HepG2 (cell line): ENCODE measurements around the gene KRTCAP2. TPM values are rescaled to one million over a fixed set of nuclear protein-coding genes. Genes with fewer than 3 reads are reported as not detected.

Experiments
- ATAC-seq: fragments of 200-7000 bp; cut with Tn5 transposase; 3 replicates; pipeline ENCODE4 v1.9.1; 2020; ENCODE audit warnings: mild to moderate bottlenecking, moderate library complexity
- BruUV-seq: library from RNA; stranded (reverse); fragments of 400-500 nt; replicated peaks from 2 replicates; lab custom pipeline; 2021; lab: Mats Ljungman, UMichigan
- CTCF ChIA-PET: fragments of 300-600 bp; formaldehyde crosslinking; extraction: SDS; loops from one replicate; lab custom pipeline; 2021; ENCODE audit warnings: low total read pairs, inconsistent platforms, low intra/inter-chr PET ratio; lab: Yijun Ruan, JAX
- POLR2A ChIA-PET: fragments of 350-600 bp; sonication (Branson Sonifier 250); formaldehyde crosslinking; loops from one replicate; lab custom pipeline; 2020; ENCODE audit warnings: antibody characterized with exemption, inconsistent platforms; lab: Yijun Ruan, JAX
- DNase-seq: peaks from one replicate; pipeline ENCODE4 v3.0.0-alpha.2; 2015; ENCODE audit warnings: low spot score
- FAIRE-seq: peaks from 3 replicates; lab custom pipeline; 2011; peaks lifted over from hg19 to GRCh38; lab: Jason Lieb, UNC
- H2AFZ ChIP-seq: one replicate; pipeline ENCODE4 v1.6.1; 2011; ENCODE audit warnings: low read length, inconsistent platforms
- H3K27ac ChIP-seq: fragments of 300-600 bp; 3 replicates; pipeline ENCODE4 v1.8.0; 2011; ENCODE audit warnings: mixed run types, mild to moderate bottlenecking, mixed read lengths, low read length, inconsistent platforms; ENCODE audit not compliant: insufficient read depth; ENCODE audit errors: extremely low read length
- H3K27me3 ChIP-seq, 2 experiments: fragments of 200-600 bp in 1 of 2; 2 replicates in 1 of 2; 3 replicates in 1 of 2; pipeline versions ENCODE4 v1.6.0 to v1.8.0; 2011; ENCODE audit warnings: low read length in 2 of 2, mild to moderate bottlenecking in 2 of 2, moderate library complexity in 2 of 2, inconsistent platforms in 1 of 2; ENCODE audit not compliant: insufficient read depth in 2 of 2, control insufficient read depth in 1 of 2
- H3K36me3 ChIP-seq, 2 experiments: fragments of 200-600 bp in 1 of 2; replicated peaks in 1 of 2; 2 replicates in 1 of 2; 3 replicates in 1 of 2; pipeline versions ENCODE4 v1.5.1 to v1.8.0; 2011; ENCODE audit warnings: low read length in 2 of 2, inconsistent platforms in 1 of 2; ENCODE audit not compliant: insufficient read depth in 2 of 2, control insufficient read depth in 1 of 2
- H3K4me1 ChIP-seq: 2 replicates; pipeline ENCODE4 v1.5.1; 2012; ENCODE audit warnings: low read length, inconsistent platforms; ENCODE audit not compliant: insufficient read depth
- H3K4me2 ChIP-seq: 2 replicates; pipeline ENCODE4 v1.6.0; 2011; ENCODE audit warnings: low read depth, low read length, inconsistent platforms
- H3K4me3 ChIP-seq, 3 experiments: fragments of 200-600 bp in 1 of 3; sonication (generic), shearing (Covaris generic) in 1 of 3; replicated peaks in 1 of 3; 2 replicates each; pipeline ENCODE4 v1.5.1; 2011 to 2016; ENCODE audit warnings: low read length in 3 of 3, inconsistent platforms in 2 of 3, low read depth in 2 of 3, mild to moderate bottlenecking in 2 of 3, control low read depth in 1 of 3, mixed read lengths in 1 of 3; ENCODE audit not compliant: insufficient read depth in 1 of 3
- H3K79me2 ChIP-seq: one replicate; pipeline ENCODE4 v1.6.1; 2011; ENCODE audit warnings: low read length, inconsistent platforms; ENCODE audit not compliant: insufficient read depth
- H3K9ac ChIP-seq: 2 replicates; pipeline ENCODE4 v1.6.0; 2011; ENCODE audit warnings: mild to moderate bottlenecking, low read depth, low read length, inconsistent platforms; ENCODE audit not compliant: insufficient read depth
- H3K9me3 ChIP-seq: 2 replicates; pipeline ENCODE4 v1.5.1; 2012; ENCODE audit warnings: mild to moderate bottlenecking, low read length
- H4K20me1 ChIP-seq: 2 replicates; pipeline ENCODE4 v1.6.0; 2011; ENCODE audit warnings: inconsistent platforms, mild to moderate bottlenecking, low read length, moderate library complexity; ENCODE audit not compliant: insufficient read depth
- ATF7-NPFF ChIP-seq: sonication (generic); formaldehyde crosslinking; IDR thresholded peaks from 2 replicates; pipeline ENCODE4 v1.8.1; 2023; ENCODE audit warnings: mild to moderate bottlenecking, low read depth, missing genetic modification reagents, moderate library complexity
- BCL6 ChIP-seq: IDR thresholded peaks from 2 replicates; pipeline ENCODE4 v1.6.1; 2016; ENCODE audit warnings: missing genetic modification reagents, missing compliant biosample characterization
- FOXA3 ChIP-seq: IDR thresholded peaks from 2 replicates; pipeline ENCODE4 v1.6.1; 2016; ENCODE audit warnings: missing genetic modification reagents, missing compliant biosample characterization
- MTA3 ChIP-seq: sonication (generic); formaldehyde crosslinking; IDR thresholded peaks from 2 replicates; pipeline ENCODE4 v1.4.0; 2020; ENCODE audit warnings: missing genetic modification reagents
- ONECUT2 ChIP-seq: sonication (generic); formaldehyde crosslinking; IDR thresholded peaks from 2 replicates; pipeline ENCODE4 v1.4.0; 2020; ENCODE audit warnings: missing genetic modification reagents
- RBM22 ChIP-seq: fragments of 200-400 bp; formaldehyde crosslinking; optimal IDR thresholded peaks from 2 replicates; pipeline ENCODE3; 2017; ENCODE audit warnings: mild to moderate bottlenecking, low read length, moderate library complexity
- RCOR2 ChIP-seq: IDR thresholded peaks from 2 replicates; pipeline ENCODE4 v1.6.1; 2016; ENCODE audit warnings: missing biosample characterization, missing genetic modification reagents
- TERF1 ChIP-seq: sonication (generic); formaldehyde crosslinking; IDR thresholded peaks from 2 replicates; pipeline ENCODE4 v1.8.0; 2022; ENCODE audit warnings: mild to moderate bottlenecking, missing genetic modification reagents, moderate library complexity
- ZFX ChIP-seq: sonication (generic); formaldehyde crosslinking; IDR thresholded peaks from 2 replicates; pipeline ENCODE4 v1.4.0; 2020; ENCODE audit warnings: mild to moderate bottlenecking, low read depth, missing genetic modification reagents, moderate library complexity
- ZNF121 ChIP-seq: sonication (generic); formaldehyde crosslinking; IDR thresholded peaks from 2 replicates; pipeline ENCODE4 v1.5.0; 2020; ENCODE audit warnings: mild to moderate bottlenecking, missing genetic modification reagents
- ZNF660 ChIP-seq: sonication (generic); formaldehyde crosslinking; IDR thresholded peaks from 2 replicates; pipeline ENCODE4 v1.5.1; 2020; ENCODE audit warnings: mild to moderate bottlenecking, low read depth, missing genetic modification reagents, borderline replicate concordance
- ZNF75D ChIP-seq: sonication (generic); formaldehyde crosslinking; IDR thresholded peaks from 2 replicates; pipeline ENCODE4 v1.8.1; 2023; ENCODE audit warnings: missing genetic modification reagents, mild to moderate bottlenecking, borderline replicate concordance
- WGBS: methylation state at CpG from one replicate; pipeline ENCODE4 v1.1.6; 2017; ENCODE audit warnings: low lambda C conversion rate; 5-methylcytosine and 5-hydroxymethylcytosine counted together
- in situ Hi-C: cut with HindIII; loops from 2 replicates; pipeline ENCODE4 v1.10.0; 2017; ENCODE audit warnings: low pct_unique_long_range_greater_than_20kb; ENCODE audit not compliant: extremely low pct_ligation_motif_present
- intact Hi-C: fragments of 100-400 bp; cut with micrococcal nuclease; formaldehyde crosslinking; loops from one replicate; pipeline ENCODE4 v1.10.0; 2022; ENCODE audit not compliant: unreplicated experiment
- polyA plus RNA-seq, 8 experiments: library from polyadenylated mRNA; depleted of rRNA in 3 of 8; stranded (reverse) in 7 of 8; unstranded in 1 of 8; fragments of >200 nt; fragmentation: Illumina TruSeq in 4 of 8; extraction: Trizol in 4 of 8; gene quantifications; 2 replicates each; pipeline versions ENCODE4 v1.2.1 to v1.2.3, GENCODE V29; 2011 to 2016; ENCODE audit warnings: low read depth in 4 of 8, missing spikeins in 1 of 8, mixed read lengths in 1 of 8; ENCODE audit not compliant: insufficient read depth in 1 of 8
- total RNA-seq, 5 experiments: library from RNA; depleted of rRNA; stranded (reverse); fragments of >200 nt; fragmentation: Illumina TruSeq; extraction: Trizol; gene quantifications; 2 replicates each; pipeline ENCODE4 v1.2.3, GENCODE V29; 2016; ENCODE audit warnings: low read depth in 1 of 5

Gene KRTCAP2
- total and polyA plus RNA-seq, 2 of the 13 experiments (the other 11 are each of a cell fraction or from before 2014, with no cell fraction given), result 77.3 to 79.4 TPM

- CTCF ChIA-PET, result no interaction called here
These were observed 24.9 kb upstream of the KRTCAP2 start for GRCh38 chr1:155197901-155198546.

More at GRCh38 chr1:155197901-155198546, 24.9 kb upstream of the KRTCAP2 start:
- Histone ChIP-seq H3K79me2 (no peaks in the 10 kb centered on the region), H3K4me3 (no peak overlapping the region), H3K27me3 (peaks cover 0 to 55% of the 10 kb centered on the region in 2 experiments; a peak in 4 of 5 replicates), H3K36me3 (no peaks in the 10 kb centered on the region), H3K4me2 (no peak overlapping the region), H4K20me1 (no peaks in the 10 kb centered on the region), H3K27ac (no peak overlapping the region), H3K9me3 (no peaks in the 10 kb centered on the region), H3K4me1 (peaks cover 25% of the 10 kb centered on the region), H3K9ac (no peak overlapping the region), H2AFZ (no peak overlapping the region)
- DNase-seq (no peak), FAIRE-seq (no peak), ATAC-seq (no peak)
- WGBS, result 57% methylated on average over 9 of the region's 15 CpGs
- no TSS peak for BruUV-seq
- TF ChIP-seq FOXA3 (no peak), ZNF75D (CRISPR knock-in tag) (no peak), ATF7-NPFF (CRISPR knock-in tag) (no peak), ZFX (CRISPR knock-in tag) (no peak), TERF1 (CRISPR knock-in tag) (no peak), ZNF660 (CRISPR knock-in tag) (no peak), BCL6 (CRISPR knock-in tag) (no peak), MTA3 (no peak), RCOR2 (CRISPR knock-in tag) (no peak), ZNF121 (CRISPR knock-in tag) (no peak), ONECUT2 (no peak), RBM22 (no peak)
- POLR2A ChIA-PET, result no interaction called here
- intact Hi-C loops, result no loop called here
- in situ Hi-C loops, result no loop called here
